ENCODE measurements around the gene NT5C1A.

The NT5C1A gene

DNA sequence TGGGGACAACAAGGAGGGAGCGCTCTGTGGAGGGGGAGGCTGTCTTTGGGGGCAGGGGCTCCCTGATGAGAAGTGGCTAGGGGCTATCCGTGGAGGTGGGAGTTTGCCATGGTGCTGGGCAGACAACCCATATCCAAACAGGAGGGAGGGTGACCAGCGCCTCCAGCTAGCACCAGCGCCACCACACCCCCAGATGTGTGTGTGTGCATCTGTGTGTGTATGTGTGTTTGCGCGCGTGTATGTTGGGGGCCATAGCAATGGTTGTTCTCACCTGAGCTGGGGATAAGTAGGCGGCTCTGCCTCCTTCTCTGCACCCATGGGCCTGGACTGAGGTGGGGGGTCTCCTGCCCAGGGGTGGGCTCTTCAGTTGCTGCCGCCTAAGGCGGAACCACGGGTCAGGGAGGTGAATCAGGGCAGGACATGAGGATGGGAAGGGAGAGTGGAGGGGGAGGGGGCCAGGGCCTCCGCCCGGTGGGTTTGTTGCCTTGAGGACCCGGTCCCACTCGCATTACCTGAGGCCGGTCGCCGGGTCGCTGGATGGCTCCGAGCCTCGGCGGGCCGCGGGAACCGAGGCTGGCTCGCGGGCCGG is 19.0 kb upstream of the NT5C1A start:
- no peaks in the 10 kb centered on the region for H3K79me2 ChIP-seq (ENCODE audit: insufficient read depth, low read length)
- peak overlapping the region; percentile 53 for H3K4me3 ChIP-seq (ENCODE audit: low read depth, low read length, poor library complexity, severe bottlenecking)
- no peaks in the 10 kb centered on the region for H3K9me2 ChIP-seq (ENCODE audit: low read depth, low read length)
- H3K4me1 ChIP-seq (ENCODE audit: insufficient read depth, low read length, severe bottlenecking): peaks cover 5% of the 10 kb centered on the region
- TF ChIP-seq, protein P1, sequence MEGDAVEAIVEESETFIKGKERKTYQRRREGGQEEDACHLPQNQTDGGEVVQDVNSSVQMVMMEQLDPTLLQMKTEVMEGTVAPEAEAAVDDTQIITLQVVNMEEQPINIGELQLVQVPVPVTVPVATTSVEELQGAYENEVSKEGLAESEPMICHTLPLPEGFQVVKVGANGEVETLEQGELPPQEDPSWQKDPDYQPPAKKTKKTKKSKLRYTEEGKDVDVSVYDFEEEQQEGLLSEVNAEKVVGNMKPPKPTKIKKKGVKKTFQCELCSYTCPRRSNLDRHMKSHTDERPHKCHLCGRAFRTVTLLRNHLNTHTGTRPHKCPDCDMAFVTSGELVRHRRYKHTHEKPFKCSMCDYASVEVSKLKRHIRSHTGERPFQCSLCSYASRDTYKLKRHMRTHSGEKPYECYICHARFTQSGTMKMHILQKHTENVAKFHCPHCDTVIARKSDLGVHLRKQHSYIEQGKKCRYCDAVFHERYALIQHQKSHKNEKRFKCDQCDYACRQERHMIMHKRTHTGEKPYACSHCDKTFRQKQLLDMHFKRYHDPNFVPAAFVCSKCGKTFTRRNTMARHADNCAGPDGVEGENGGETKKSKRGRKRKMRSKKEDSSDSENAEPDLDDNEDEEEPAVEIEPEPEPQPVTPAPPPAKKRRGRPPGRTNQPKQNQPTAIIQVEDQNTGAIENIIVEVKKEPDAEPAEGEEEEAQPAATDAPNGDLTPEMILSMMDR (IDR thresholded peaks at IDR 0.05; ENCODE audit: low read length): no peak
- no peak overlapping the region for H3K27ac ChIP-seq (ENCODE audit: low read depth, low read length, poor library complexity, severe bottlenecking)
- H3K9me3 ChIP-seq (ENCODE audit: low read length): no peaks in the 10 kb centered on the region
- peak overlapping the region; percentile 69 for H3K4me2 ChIP-seq (ENCODE audit: low read length)
- no peaks in the 10 kb centered on the region for H3F3A ChIP-seq (ENCODE audit: insufficient read depth, low read length)
- H3K9ac ChIP-seq (ENCODE audit: low read length): no peak overlapping the region
- H4K20me1 ChIP-seq (ENCODE audit: insufficient read depth, low read length): no peaks in the 10 kb centered on the region
- no peaks in the 10 kb centered on the region for H3K27me3 ChIP-seq (ENCODE audit: insufficient read depth, low read length)
- no peaks in the 10 kb centered on the region for H3K36me3 ChIP-seq (ENCODE audit: insufficient read depth, low read length)
- no peak overlapping the region for H2AFZ ChIP-seq (ENCODE audit: low read length)

DNA sequence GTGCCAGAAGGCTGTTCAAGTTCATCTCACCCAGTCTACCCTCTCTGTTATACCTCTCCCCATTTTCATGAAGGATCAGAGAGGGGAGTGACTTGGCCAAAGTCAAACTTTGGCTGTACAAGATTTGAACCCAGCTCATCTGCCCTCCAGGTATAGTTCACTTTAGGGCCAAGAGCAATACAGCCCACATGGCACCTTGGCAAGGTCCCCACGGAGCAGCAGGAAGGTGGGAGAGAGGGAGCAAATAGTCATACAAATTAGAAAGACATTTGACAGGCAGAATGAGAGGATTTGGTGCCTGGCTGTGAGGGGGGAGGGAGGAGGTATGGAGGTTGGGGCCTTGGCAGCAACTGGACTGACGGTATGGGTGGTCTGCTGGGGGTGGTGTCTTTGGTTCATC is 18.3 kb upstream of the NT5C1A start:
- Histone ChIP-seq H3K9ac (ENCODE audit: low read length) (no peak overlapping the region), H3K4me1 (ENCODE audit: insufficient read depth, low read length, severe bottlenecking) (peaks cover 5% of the 10 kb centered on the region), H3K79me2 (ENCODE audit: insufficient read depth, low read length) (no peaks in the 10 kb centered on the region), H3K9me2 (ENCODE audit: low read depth, low read length) (no peaks in the 10 kb centered on the region), H4K20me1 (ENCODE audit: insufficient read depth, low read length) (no peaks in the 10 kb centered on the region), H3K4me3 (ENCODE audit: low read depth, low read length, poor library complexity, severe bottlenecking) (no peak overlapping the region), H3K4me2 (ENCODE audit: low read length) (no peak overlapping the region), H3F3A (ENCODE audit: insufficient read depth, low read length) (no peaks in the 10 kb centered on the region), H3K27me3 (ENCODE audit: insufficient read depth, low read length) (no peaks in the 10 kb centered on the region), H3K27ac (ENCODE audit: low read depth, low read length, poor library complexity, severe bottlenecking) (no peak overlapping the region), H3K9me3 (ENCODE audit: low read length) (no peaks in the 10 kb centered on the region), H2AFZ (ENCODE audit: low read length) (no peak overlapping the region), H3K36me3 (ENCODE audit: insufficient read depth, low read length) (no peaks in the 10 kb centered on the region)
- TF ChIP-seq, protein P1 (IDR thresholded peaks at IDR 0.05; ENCODE audit: low read length): no peak
- no peak for TF ChIP-seq EZH2 (IDR thresholded peaks at IDR 0.05; ENCODE audit: borderline replicate concordance, low read length)

DNA sequence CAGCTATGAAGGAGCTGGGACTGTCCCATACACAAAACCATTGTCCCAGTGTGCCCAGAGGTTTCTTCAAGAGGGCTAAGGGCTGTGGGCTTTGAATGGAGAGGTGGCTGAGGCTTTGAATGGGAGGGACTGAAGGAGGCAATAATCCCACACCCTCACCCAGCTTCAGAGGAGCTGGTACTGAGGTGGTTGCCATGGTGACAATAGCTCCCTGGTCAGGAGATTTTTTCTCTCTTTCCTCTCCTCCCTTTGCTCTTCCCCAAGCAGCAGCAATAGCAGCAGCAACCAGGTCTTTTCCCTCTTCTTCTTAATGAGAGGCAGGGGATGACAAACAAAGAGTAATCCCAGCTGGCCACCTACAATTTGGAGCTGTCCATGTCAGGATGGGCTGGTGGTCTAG is 17.7 kb upstream of the NT5C1A start:
- Histone ChIP-seq H3K9me2 (ENCODE audit: low read depth, low read length) (no peaks in the 10 kb centered on the region), H3K4me3 (ENCODE audit: low read depth, low read length, poor library complexity, severe bottlenecking) (no peak overlapping the region), H4K20me1 (ENCODE audit: insufficient read depth, low read length) (no peaks in the 10 kb centered on the region), H3K27me3 (ENCODE audit: insufficient read depth, low read length) (no peaks in the 10 kb centered on the region), H3K9me3 (ENCODE audit: low read length) (no peaks in the 10 kb centered on the region), H2AFZ (ENCODE audit: low read length) (no peak overlapping the region), H3K4me2 (ENCODE audit: low read length) (no peak overlapping the region), H3K4me1 (ENCODE audit: insufficient read depth, low read length, severe bottlenecking) (peaks cover 5% of the 10 kb centered on the region), H3K9ac (ENCODE audit: low read length) (no peak overlapping the region), H3K79me2 (ENCODE audit: insufficient read depth, low read length) (no peaks in the 10 kb centered on the region), H3K36me3 (ENCODE audit: insufficient read depth, low read length) (no peaks in the 10 kb centered on the region), H3K27ac (ENCODE audit: low read depth, low read length, poor library complexity, severe bottlenecking) (no peak overlapping the region), H3F3A (ENCODE audit: insufficient read depth, low read length) (no peaks in the 10 kb centered on the region)
- TF ChIP-seq, protein P1 (IDR thresholded peaks at IDR 0.05; ENCODE audit: low read length): no peak
- TF ChIP-seq EZH2 (IDR thresholded peaks at IDR 0.05; ENCODE audit: borderline replicate concordance, low read length): no peak
